GM23338 (cell line): Measurements from ENCODE around the gene IFNA5. TPM values are rescaled to one million over a fixed set of nuclear protein-coding genes. Genes with fewer than 3 reads are reported as not detected.

ENCODE experiments used
- ATAC-seq: fragments of 200-7000 bp; cut with Tn5 transposase; 3 replicates; pipeline ENCODE4 v1.9.1; 2020
- DNase-seq: peaks from one replicate; pipeline ENCODE4 v3.0.0-alpha.2; 2015; ENCODE audit warnings: low spot score
- H2AFZ ChIP-seq: fragments of 200-600 bp; sonication (generic); 2 replicates; pipeline ENCODE4 v1.8.0; 2016; ENCODE audit warnings: antibody characterized with exemption, mild to moderate bottlenecking, moderate library complexity
- H3F3A ChIP-seq: fragments of 200-600 bp; sonication (generic); replicated peaks from 2 replicates; pipeline ENCODE4 v1.8.0; 2017; ENCODE audit warnings: antibody characterized with exemption, mixed run types, low read depth
- H3K27ac ChIP-seq: fragments of 200-600 bp; sonication (generic); 2 replicates; pipeline ENCODE4 v1.6.1; 2016; ENCODE audit warnings: low read depth
- H3K27me3 ChIP-seq: fragments of 200-600 bp; sonication (generic); 2 replicates; pipeline ENCODE4 v1.8.0; 2016; ENCODE audit warnings: mild to moderate bottlenecking, mixed run types, moderate library complexity; ENCODE audit not compliant: insufficient read depth
- H3K36me3 ChIP-seq: fragments of 200-600 bp; sonication (generic); 2 replicates; pipeline ENCODE4 v1.8.0; 2016; ENCODE audit warnings: mild to moderate bottlenecking; ENCODE audit not compliant: insufficient read depth
- H3K4me1 ChIP-seq: fragments of 200-600 bp; sonication (generic); 2 replicates; pipeline ENCODE4 v1.8.0; 2016; ENCODE audit warnings: mild to moderate bottlenecking, moderate library complexity; ENCODE audit not compliant: insufficient read depth
- H3K4me2 ChIP-seq: fragments of 200-600 bp; sonication (generic); 2 replicates; pipeline ENCODE4 v1.7.1; 2017; ENCODE audit warnings: mixed run types
- H3K4me3 ChIP-seq: fragments of 200-600 bp; sonication (generic); 2 replicates; pipeline ENCODE4 v1.6.1; 2016; ENCODE audit warnings: mixed run types
- H3K79me2 ChIP-seq: fragments of 200-600 bp; sonication (generic); replicated peaks from 2 replicates; pipeline ENCODE4 v1.8.0; 2017; ENCODE audit warnings: mild to moderate bottlenecking; ENCODE audit not compliant: insufficient read depth
- H3K9me2 ChIP-seq: fragments of 200-600 bp; sonication (generic); 2 replicates; pipeline ENCODE4 v1.8.0; 2017; ENCODE audit not compliant: insufficient read depth
- H4K20me1 ChIP-seq: fragments of 200-600 bp; sonication (generic); replicated peaks from 2 replicates; pipeline ENCODE4 v1.8.0; 2017; ENCODE audit warnings: mild to moderate bottlenecking; ENCODE audit not compliant: insufficient read depth
- H3K27ac Mint-ChIP-seq: 2 replicates; pipeline ENCODE4 v1.8.0; 2020; ENCODE audit warnings: inconsistent platforms, mild to moderate bottlenecking, moderate library complexity, mixed read lengths
- H3K27me3 Mint-ChIP-seq: 3 replicates; pipeline ENCODE4 v1.8.0; 2022; ENCODE audit warnings: low read depth, mild to moderate bottlenecking, moderate library complexity, mixed read lengths, inconsistent platforms; ENCODE audit not compliant: insufficient read depth, poor library complexity
- H3K36me3 Mint-ChIP-seq: 3 replicates; pipeline ENCODE4 v1.8.0; 2021; ENCODE audit warnings: low read depth, mild to moderate bottlenecking, inconsistent platforms, moderate library complexity, mixed read lengths
- H3K4me1 Mint-ChIP-seq: 3 replicates; pipeline ENCODE4 v1.8.0; 2020; ENCODE audit warnings: mild to moderate bottlenecking, inconsistent platforms, mixed read lengths
- H3K4me3 Mint-ChIP-seq: 3 replicates; pipeline ENCODE4 v1.8.0; 2021; ENCODE audit warnings: moderate library complexity, mild to moderate bottlenecking, inconsistent platforms, mixed read lengths
- H3K9me3 Mint-ChIP-seq: 3 replicates; pipeline ENCODE4 v1.8.0; 2020; ENCODE audit warnings: moderate library complexity, mild to moderate bottlenecking, inconsistent platforms, mixed read lengths
- CTCF ChIP-seq, 2 experiments: fragments of 200-600 bp in 1 of 2; sonication (generic) in 1 of 2; conservative IDR thresholded peaks; 2 replicates each; pipeline versions ENCODE4 v1.5.1 to v1.6.1; 2016 to 2017; ENCODE audit warnings: antibody characterized with exemption in 2 of 2, low read depth in 2 of 2, mild to moderate bottlenecking in 2 of 2, moderate library complexity in 1 of 2
- ETS1 ChIP-seq: IDR thresholded peaks from 2 replicates; pipeline ENCODE4 v1.6.1; 2016; ENCODE audit warnings: antibody characterized with exemption
- EZH2 ChIP-seq: fragments of 200-600 bp; sonication (generic); IDR thresholded peaks from one replicate; pipeline ENCODE4 v1.8.0; 2017; ENCODE audit warnings: antibody characterized with exemption, mild to moderate bottlenecking, low read depth; ENCODE audit not compliant: unreplicated experiment
- JUNB ChIP-seq: IDR thresholded peaks from one replicate; pipeline ENCODE4 v1.6.1; 2016; ENCODE audit warnings: antibody characterized with exemption; ENCODE audit not compliant: unreplicated experiment
- POLR2AphosphoS5 ChIP-seq: IDR thresholded peaks from 2 replicates; pipeline ENCODE4 v1.6.1; 2016; ENCODE audit warnings: antibody characterized with exemption, low read depth
- STAT1 ChIP-seq: IDR thresholded peaks from one replicate; pipeline ENCODE4 v1.6.1; 2016; ENCODE audit warnings: antibody characterized with exemption; ENCODE audit not compliant: unreplicated experiment
- ZNF114 ChIP-seq: fragments of 250-450 bp; sonication (Bioruptor Pico); IDR thresholded peaks from 2 replicates; pipeline ENCODE4 v1.5.0; 2020; ENCODE audit warnings: mild to moderate bottlenecking, moderate library complexity
- ZNF331 ChIP-seq: fragments of 250-450 bp; sonication (Bioruptor Pico); IDR thresholded peaks from 2 replicates; pipeline ENCODE4 v1.5.0; 2020; ENCODE audit warnings: low read depth, mild to moderate bottlenecking, moderate library complexity
- polyA plus RNA-seq: library from polyadenylated mRNA; unstranded; fragments of >200 nt; fragmentation: Nextera tagmentation; extraction: Ambion mirVana; gene quantifications from 2 replicates; pipeline ENCODE4 v1.2.1, GENCODE V29; 2016
- total RNA-seq: library from RNA; depleted of rRNA; stranded (reverse); fragments of >200 nt; shearing (Covaris generic); gene quantifications from 2 replicates; pipeline ENCODE4 v1.2.3, GENCODE V29; 2014
- TF ChIP-seq, protein P1 (sequence below): fragments of 250-450 bp; sonication (Bioruptor Pico); IDR thresholded peaks from 2 replicates; pipeline ENCODE4 v1.5.0; 2020; ENCODE audit warnings: mild to moderate bottlenecking, moderate library complexity
- TF ChIP-seq, protein P2 (sequence below): IDR thresholded peaks from one replicate; pipeline ENCODE4 v1.6.1; 2018; ENCODE audit warnings: antibody characterized with exemption; ENCODE audit not compliant: unreplicated experiment

The IFNA5 gene
- total and polyA plus RNA-seq, 2 experiments from 2014 or later, result not detected

- TF ChIP-seq, protein P1, sequence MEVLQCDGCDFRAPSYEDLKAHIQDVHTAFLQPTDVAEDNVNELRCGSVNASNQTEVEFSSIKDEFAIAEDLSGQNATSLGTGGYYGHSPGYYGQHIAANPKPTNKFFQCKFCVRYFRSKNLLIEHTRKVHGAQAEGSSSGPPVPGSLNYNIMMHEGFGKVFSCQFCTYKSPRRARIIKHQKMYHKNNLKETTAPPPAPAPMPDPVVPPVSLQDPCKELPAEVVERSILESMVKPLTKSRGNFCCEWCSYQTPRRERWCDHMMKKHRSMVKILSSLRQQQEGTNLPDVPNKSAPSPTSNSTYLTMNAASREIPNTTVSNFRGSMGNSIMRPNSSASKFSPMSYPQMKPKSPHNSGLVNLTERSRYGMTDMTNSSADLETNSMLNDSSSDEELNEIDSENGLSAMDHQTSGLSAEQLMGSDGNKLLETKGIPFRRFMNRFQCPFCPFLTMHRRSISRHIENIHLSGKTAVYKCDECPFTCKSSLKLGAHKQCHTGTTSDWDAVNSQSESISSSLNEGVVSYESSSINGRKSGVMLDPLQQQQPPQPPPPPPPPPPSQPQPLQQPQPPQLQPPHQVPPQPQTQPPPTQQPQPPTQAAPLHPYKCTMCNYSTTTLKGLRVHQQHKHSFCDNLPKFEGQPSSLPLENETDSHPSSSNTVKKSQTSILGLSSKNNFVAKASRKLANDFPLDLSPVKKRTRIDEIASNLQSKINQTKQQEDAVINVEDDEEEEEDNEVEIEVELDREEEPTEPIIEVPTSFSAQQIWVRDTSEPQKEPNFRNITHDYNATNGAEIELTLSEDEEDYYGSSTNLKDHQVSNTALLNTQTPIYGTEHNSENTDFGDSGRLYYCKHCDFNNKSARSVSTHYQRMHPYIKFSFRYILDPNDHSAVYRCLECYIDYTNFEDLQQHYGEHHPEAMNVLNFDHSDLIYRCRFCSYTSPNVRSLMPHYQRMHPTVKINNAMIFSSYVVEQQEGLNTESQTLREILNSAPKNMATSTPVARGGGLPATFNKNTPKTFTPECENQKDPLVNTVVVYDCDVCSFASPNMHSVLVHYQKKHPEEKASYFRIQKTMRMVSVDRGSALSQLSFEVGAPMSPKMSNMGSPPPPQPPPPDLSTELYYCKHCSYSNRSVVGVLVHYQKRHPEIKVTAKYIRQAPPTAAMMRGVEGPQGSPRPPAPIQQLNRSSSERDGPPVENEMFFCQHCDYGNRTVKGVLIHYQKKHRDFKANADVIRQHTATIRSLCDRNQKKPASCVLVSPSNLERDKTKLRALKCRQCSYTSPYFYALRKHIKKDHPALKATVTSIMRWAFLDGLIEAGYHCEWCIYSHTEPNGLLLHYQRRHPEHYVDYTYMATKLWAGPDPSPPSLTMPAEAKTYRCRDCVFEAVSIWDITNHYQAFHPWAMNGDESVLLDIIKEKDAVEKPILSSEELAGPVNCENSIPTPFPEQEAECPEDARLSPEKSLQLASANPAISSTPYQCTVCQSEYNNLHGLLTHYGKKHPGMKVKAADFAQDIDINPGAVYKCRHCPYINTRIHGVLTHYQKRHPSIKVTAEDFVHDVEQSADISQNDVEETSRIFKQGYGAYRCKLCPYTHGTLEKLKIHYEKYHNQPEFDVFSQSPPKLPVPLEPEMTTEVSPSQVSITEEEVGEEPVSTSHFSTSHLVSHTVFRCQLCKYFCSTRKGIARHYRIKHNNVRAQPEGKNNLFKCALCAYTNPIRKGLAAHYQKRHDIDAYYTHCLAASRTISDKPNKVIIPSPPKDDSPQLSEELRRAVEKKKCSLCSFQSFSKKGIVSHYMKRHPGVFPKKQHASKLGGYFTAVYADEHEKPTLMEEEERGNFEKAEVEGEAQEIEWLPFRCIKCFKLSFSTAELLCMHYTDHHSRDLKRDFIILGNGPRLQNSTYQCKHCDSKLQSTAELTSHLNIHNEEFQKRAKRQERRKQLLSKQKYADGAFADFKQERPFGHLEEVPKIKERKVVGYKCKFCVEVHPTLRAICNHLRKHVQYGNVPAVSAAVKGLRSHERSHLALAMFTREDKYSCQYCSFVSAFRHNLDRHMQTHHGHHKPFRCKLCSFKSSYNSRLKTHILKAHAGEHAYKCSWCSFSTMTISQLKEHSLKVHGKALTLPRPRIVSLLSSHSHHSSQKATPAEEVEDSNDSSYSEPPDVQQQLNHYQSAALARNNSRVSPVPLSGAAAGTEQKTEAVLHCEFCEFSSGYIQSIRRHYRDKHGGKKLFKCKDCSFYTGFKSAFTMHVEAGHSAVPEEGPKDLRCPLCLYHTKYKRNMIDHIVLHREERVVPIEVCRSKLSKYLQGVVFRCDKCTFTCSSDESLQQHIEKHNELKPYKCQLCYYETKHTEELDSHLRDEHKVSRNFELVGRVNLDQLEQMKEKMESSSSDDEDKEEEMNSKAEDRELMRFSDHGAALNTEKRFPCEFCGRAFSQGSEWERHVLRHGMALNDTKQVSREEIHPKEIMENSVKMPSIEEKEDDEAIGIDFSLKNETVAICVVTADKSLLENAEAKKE (CRISPR knock-in tag), result no peak
- TF ChIP-seq EZH2, result no peak
Observed at GRCh38 chr9:21286659-21287058, 18.5 kb downstream of the IFNA5 start (continued).

DNA sequence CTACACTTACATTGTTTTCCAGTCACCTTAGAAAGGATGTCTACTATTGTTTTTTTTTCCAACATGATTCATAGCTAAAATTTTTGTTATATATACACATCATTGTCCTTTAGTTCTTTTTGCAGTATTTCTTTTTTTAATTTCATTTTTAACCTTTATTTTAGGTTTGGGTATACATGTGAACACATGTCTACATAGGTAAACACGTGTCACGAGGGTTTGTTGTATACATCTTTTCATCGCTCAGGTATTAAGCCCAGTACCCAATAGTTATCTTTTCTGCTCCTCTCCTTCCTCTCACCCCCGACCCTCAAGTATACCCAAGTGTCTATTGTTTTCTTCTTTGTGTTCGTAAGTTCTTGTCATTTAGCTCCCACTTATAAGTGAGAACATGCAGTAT, 19.0 kb downstream of the IFNA5 start:
- Histone ChIP-seq H3F3A (no peaks in the 10 kb centered on the region), H3K4me1 (no peaks in the 10 kb centered on the region), H4K20me1 (no peaks in the 10 kb centered on the region), H3K9me2 (no peaks in the 10 kb centered on the region), H3K27me3 (peaks cover 5% of the 10 kb centered on the region; the same call in 1 of the 2 replicates), H3K4me3 (no peak overlapping the region), H3K4me2 (no peak overlapping the region), H2AFZ (no peak overlapping the region), H3K36me3 (no peaks in the 10 kb centered on the region), H3K79me2 (no peaks in the 10 kb centered on the region), H3K27ac (no peak overlapping the region)
- Mint-ChIP-seq H3K4me1 (no peaks in the 10 kb centered on the region), H3K27ac (no peak overlapping the region), H3K9me3 (no peaks in the 10 kb centered on the region), H3K36me3 (no peaks in the 10 kb centered on the region), H3K27me3 (no peaks in the 10 kb centered on the region), H3K4me3 (no peak overlapping the region)
- no peak for ATAC-seq
- no peak for DNase-seq
- TF ChIP-seq, protein P2, sequence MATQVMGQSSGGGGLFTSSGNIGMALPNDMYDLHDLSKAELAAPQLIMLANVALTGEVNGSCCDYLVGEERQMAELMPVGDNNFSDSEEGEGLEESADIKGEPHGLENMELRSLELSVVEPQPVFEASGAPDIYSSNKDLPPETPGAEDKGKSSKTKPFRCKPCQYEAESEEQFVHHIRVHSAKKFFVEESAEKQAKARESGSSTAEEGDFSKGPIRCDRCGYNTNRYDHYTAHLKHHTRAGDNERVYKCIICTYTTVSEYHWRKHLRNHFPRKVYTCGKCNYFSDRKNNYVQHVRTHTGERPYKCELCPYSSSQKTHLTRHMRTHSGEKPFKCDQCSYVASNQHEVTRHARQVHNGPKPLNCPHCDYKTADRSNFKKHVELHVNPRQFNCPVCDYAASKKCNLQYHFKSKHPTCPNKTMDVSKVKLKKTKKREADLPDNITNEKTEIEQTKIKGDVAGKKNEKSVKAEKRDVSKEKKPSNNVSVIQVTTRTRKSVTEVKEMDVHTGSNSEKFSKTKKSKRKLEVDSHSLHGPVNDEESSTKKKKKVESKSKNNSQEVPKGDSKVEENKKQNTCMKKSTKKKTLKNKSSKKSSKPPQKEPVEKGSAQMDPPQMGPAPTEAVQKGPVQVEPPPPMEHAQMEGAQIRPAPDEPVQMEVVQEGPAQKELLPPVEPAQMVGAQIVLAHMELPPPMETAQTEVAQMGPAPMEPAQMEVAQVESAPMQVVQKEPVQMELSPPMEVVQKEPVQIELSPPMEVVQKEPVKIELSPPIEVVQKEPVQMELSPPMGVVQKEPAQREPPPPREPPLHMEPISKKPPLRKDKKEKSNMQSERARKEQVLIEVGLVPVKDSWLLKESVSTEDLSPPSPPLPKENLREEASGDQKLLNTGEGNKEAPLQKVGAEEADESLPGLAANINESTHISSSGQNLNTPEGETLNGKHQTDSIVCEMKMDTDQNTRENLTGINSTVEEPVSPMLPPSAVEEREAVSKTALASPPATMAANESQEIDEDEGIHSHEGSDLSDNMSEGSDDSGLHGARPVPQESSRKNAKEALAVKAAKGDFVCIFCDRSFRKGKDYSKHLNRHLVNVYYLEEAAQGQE, result no peak
- TF ChIP-seq STAT1 (no peak), CTCF (conservative IDR thresholded peaks at IDR 0.05; ENCODE audit: low read depth in 2 of 2) (no peak), JUNB (no peak), ZNF114 (CRISPR knock-in tag) (no peak), ZNF331 (CRISPR knock-in tag) (no peak), EZH2 (no peak), POLR2AphosphoS5 (no peak), ETS1 (no peak)
